ENCODE results near the gene RPLP2.

Gene RPLP2

DNA sequence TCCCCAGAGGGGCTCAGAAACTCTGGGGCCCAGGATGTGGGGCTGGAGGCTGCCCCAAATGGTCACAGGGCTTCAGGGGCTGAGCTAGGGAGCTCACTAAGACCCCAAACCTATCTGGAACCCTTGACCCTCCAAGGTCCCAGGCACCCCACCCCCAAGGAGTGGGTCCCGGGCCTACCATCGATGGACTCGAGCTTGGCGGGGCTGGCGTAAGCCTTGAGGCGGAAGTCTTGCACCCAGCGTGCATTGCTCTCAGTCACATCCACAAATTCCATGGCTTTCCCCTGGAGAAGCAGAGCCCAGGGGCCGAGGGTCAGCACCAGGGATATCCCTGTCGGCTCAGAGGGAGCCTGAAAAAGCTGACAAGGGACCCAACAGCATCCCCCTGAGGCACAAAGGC is 35.9 kb upstream of the RPLP2 start:
- no peak for DNase-seq (ENCODE audit: low read depth)

DNA sequence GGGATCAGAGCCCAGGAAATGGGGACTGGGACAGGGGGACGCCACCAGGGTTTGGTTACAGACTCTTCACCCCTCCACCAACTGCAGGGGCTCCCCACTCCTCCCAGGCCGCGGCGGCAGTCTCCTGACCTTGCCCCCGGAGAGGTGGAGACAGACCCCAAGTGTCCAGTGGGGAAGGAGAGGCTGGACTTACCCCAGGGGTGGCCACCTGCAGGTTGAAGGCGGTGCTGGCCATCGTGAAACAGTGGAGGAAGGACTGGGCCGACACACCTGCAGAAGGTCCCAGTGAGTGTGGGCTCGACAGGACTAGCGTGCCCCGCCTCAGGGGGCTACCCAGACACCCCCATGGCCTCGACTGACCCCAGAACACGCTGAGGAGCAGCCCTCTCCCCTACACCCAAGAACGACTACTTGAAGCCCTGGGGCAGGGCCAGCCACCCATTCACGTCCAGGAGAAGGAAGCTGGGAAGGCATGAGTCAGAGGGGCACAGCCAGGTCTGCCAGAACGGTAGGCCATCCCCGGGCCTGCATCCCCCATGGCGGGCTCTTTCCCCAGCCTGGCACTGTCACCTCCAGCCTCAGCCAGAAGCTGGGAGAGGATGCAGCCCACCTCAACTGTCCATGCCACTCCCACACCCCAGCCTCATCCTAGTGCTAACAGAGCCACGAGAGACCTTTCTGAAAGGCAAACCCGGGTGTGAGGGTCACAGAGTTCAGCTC is 34.7 kb upstream of the RPLP2 start:
- DNase-seq (ENCODE audit: low read depth) = no peak

DNA sequence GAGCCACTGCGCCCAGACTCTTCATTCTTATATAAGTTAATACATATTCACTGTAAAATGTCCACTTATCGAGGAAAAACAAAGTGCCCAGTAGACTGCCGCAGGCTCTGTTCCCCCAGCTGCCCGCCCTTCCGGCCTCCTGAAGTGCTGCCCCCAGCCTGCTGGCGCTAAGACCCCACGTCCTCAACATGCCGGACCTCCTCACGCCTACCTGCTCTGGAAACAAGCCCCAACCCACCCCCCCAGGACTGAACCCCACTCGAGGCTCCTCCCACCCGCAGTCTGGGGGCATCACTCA is 33.6 kb upstream of the RPLP2 start:
- DNase-seq (ENCODE audit: low read depth) = no peak

DNA sequence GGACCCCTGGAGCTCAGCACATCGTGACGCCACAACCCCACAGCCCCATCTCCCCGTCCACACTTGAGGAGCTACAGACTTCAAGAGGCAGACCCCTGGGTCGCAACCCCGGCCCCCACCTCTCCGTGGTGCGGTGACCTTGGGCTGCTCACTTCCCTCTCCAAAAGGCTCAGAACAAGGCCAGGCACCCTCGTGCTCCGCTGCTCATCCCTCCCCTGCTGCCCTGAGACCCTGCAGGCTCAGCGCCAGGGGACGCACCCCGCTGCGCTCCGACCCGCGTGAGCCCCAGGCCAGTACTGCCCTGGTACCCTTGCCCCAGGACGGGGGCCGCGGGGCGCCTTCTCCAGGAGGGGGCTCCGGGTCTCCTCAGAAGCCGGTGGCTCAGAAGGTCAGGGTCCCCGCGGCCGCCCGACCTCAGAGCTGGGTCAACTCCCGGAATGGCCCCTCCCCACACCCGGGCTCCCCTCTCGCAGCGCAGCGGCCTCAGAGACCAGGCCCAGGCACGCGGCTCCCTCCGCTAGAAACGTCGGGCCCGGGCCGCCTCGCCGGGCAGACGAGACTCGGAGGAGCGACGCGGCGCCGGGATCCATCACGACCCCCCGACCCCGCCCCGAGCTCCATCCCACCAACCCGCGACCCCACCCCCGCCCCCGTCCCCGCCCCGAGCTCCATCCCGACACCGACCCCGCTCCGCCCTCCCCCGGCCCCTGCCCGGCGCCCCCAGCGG is 33.0 kb upstream of the RPLP2 start:
- no peak for DNase-seq (ENCODE audit: low read depth)

DNA sequence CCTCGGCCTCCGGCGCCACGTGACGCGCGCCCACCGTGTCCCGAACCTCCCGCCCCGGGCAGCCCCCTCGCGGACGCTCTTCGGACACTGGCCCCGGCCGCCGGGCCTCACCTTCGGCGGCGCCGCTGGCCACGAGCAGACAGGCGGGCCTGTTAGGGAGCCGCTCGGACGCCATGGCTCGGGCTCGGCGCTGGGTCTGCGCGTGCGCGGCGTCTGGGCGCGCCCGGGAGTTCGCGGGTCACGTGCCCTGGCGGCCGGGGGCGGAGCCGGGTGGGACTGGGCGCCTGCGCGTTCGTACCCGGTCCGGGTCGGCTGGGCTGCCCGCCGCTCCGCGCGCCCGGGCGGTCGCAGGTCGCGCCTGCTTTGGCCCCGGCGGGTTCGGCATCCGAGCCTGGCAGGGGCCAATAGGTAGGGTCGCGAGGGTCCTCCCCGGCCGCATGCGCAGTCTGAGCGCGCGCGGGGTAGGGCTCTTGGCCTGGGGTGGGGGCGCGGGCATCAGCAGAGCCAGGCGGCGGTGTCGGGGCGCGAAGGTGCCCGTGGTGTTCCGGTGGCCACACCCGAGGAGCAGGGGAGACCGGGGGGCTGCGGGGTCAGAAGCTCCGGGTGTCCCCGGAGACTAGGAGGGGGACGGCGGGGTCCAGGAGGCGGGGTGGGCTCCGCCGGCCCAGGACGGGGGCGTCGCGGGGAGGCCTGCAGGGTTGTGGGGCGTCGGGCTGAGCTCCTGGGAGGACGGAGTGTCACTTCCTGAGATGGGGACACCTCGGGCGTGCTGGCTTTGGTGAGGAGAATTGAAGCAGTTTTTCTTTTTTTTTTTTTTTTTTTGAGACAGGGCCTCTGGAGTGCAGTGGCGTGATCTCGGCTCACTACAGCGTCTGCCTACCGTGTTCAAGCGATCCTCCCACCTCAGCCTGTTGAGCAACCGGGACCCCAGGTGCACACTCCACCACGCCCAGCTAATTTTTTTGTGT is 32.2 kb upstream of the RPLP2 start, which contains the start of gene GATD1:
Gene GATD1 (minus strand): TSS at position 200 of the 968 bp plus-strand sequence. CDS start 25 bp downstream, at position 175.
- peak; percentile 54 for DNase-seq (ENCODE audit: low read depth)

DNA sequence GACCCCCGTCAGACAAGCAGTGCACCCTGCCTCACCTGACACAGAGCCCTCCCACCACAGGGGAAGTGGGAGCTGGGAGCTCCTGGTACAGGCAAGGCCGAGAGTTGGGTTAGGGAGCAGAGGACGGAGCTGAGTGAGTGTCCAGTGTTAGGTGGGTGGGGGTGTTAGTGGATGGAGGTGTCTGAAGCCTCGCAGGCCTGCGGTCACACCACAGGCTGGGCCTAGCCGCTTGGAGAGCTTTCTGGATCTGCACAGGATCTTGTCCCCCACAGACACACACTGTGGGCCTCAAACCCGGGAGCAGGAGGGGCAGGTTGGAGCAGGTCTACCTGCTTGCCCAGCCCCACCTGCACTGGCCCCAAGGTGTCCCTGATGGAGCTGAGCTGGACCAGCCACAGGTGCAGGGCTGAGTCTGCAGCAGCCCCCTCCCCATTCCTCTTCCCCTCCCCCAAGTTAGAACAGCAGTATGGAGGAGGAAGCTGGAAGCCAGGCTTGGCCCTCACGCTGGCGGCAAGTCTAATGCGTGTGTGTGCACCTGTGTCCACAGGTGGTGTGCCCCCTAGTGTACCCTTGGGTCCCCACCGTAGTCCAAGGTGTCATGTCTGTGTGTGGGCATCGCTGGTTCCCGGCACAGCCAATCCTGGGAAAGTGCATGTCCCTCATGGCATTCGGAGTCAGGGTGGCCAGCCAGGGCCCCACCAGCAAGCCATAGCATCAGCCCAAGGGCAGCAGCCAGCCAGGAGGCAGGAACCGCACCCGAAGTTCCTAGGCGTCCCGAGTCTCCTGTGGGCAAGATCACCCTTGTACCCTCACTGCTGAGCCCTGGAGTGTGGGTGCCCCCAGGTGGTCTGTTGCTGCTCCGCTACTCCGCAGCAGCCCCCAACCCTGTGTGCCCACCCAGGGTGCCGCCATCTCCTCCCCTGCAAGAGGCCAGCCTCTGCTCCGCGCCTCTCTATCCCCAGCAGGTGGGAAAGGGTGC is 30.5 kb upstream of the RPLP2 start:
- no peak for DNase-seq (ENCODE audit: low read depth)

DNA sequence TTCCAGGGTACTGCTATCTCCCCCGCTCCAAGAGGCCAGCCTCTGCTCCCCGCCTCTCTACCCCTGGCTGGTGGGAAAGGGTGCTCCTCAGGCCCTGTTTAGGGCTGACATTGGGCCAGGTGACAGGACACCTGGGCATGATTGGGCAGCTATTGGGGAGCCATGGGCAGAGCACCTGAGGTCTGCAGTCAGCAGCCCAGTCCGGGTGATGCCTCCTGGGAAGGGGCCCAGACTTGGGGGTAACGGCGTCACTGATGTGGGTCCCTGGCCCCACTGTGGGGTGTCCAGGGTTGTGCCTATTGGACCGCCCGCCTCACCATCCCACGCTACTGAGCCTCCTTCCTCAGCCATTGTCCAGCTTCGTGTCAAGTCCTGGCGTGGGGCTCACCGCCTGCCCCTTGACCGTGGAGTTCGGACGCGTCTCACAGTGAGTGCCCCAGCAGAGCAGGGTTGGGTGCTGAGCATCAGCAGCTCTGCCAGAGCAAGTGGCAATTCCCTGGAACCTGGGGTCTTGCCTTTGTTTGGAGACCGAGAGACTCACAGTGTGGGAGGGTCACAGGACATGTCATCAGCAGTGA is 29.7 kb upstream of the RPLP2 start:
- no peak for DNase-seq (ENCODE audit: low read depth)

DNA sequence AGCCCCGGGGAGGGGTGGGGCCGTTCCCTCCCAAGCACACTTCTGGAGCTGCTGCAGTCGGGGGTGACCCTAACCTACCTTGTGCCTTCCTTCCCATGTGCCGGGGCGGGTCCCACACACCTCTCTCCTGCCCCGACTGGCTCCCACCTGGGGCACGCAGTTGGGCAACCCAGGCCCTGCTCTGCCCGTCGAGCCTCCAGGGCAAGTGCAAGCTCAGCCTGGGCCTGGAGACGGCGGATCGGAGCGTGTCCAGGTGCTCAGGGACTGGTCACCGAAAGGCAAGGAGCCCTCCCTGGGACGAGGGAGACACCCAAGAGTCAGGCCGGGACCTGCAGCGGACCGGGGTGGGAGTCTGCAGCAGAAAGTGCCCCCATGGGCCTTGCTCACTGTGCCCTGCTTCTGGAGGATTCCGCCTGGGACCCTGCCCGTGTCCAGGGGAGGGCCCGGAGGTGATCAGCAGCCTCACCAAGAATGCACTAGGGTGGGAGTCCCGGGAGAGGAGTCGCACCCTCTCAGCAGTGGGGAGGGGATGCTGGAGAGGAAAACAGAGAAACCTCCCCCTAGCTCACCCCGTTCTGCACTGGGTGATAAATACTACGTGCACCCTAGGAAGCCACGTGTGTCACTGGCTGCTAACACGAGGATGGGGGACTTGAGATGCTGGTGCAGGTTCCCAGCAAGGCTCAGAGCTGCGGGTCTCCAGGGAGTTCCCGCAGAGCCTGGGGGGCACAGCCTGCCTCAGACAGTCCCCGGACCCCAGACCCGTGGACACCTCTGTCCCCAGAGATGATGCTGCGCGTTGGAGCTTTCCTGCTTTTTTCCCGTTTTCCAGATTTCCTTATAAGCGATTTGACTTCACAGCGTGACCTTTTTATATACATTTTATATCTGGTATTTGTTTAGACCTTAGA is 27.2 kb upstream of the RPLP2 start:
- DNase-seq (ENCODE audit: low read depth) = no peak

DNA sequence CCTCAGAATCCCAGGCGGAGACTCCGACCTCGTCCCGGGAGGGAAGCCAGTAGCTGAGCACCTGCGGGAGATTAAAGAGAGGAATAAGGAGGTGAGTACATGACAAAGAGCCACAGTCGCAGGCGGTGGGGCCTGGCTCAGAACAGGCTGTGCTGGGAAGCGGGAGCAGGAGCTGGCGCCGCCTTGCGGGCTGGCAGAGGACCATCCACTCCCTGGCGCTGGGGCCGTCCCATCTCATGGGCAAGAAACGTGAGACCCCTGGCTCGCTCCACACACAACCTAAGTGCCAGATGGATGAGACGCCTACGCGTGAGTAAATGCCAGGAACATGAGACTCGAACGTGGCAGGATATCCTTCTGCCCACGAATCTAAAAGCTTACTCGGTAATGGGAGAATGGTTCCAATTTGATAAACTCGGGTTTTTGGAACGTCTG is 26.2 kb upstream of the RPLP2 start:
- DNase-seq (ENCODE audit: low read depth) = no peak

DNA sequence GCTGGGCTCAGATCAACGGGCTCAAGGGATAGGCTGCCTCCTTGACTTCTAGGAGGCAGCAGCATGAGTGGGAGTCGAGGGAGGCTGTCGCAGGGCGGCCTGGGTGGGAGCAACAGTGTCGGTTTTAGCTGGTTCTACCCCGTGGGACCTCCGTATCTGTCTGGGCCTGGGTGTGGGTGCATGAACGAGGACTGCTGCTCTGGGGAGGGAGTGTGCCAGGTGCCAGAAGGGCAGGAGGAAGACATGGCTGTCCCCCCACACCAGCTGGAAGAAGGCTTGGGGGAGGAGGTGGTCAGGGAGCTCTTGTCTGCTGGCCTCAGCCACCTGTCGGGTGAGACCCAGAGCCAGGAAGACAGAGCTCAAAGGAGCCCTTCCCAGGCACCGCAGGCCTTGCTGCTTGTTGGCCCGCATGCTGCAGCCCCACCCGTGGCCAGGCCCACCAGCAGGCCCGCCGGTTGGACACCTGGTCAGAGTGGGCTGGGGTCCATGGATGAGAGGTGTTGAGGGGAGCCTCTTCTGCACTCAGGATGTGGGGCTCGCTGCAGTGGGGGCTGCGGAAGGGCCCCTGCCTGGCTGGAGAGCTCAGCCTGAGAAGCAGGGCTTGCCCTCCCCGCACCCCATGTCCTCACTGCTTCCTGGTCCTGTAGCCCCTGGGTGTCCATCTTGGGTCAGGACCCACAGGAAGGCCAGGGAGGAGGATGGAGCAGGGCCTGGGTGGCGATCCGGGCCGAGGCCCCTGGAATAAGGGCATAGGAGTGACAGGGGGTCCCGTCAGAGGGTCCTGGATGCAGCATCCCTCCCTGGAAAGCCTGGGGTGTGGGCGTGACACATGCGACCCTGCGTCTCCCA is 23.3 kb upstream of the RPLP2 start:
- DNase-seq (ENCODE audit: low read depth) = no peak

DNA sequence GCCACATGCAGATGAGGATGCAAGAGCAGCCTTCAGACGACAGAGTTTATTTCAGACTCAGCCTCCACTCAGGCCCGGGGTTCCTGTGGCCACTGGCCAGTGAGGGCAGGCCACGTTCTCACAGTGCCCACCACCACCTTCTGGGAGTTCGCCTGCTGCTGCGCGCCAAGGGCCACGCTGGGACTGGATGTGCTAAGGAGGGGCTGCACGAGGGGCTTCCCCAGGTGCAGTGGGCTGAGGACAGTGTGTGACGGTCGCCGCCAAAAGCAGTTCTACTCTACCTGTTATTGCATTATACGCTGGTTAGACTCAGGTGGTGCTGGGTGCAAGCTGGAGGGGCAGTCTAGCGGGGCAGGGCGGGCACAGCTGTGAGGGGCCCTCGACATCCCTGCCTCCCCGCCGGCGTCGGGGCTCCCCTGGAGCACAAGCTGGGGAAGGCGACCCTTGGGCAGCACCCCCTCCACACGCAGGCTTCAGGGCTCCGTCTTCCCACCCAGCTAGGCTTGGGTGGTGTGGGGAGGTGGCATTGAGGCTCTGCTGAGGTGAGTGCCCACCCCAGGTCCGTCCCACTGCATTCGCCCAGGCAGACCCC is 22.6 kb upstream of the RPLP2 start:
- DNase-seq (ENCODE audit: low read depth) = no peak

DNA sequence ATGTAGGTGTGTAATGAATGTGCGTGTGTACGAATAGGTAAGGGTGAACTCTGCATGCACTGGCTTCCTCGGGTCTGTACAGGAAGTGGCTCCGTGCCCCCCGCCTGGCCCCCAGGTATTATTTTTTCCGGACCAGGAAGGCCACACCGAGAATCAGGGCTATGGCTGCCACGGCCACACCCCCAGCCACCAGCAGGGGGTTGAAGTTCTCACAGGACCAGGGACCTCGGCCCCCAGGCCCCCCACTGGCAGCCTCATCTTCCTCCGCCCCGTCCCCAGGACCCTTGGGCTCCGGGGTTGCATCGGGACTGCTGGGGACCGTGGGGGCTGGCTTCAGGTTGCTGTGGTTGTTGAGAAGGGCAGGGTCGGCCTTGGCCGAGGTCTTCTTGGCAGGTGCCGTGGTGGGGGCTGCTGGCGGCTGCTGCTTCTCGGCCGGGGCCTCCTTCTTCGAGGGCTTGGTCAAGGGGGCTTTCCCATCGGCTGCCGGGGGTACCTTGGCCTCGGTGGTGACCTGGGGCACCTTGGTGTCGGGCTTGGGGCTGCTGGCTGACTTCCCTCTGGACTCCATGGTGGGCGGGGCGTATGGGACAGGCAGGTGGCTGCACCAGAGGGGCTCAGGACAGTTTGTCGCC is 21.6 kb upstream of the RPLP2 start:
- no peak for DNase-seq (ENCODE audit: low read depth)

DNA sequence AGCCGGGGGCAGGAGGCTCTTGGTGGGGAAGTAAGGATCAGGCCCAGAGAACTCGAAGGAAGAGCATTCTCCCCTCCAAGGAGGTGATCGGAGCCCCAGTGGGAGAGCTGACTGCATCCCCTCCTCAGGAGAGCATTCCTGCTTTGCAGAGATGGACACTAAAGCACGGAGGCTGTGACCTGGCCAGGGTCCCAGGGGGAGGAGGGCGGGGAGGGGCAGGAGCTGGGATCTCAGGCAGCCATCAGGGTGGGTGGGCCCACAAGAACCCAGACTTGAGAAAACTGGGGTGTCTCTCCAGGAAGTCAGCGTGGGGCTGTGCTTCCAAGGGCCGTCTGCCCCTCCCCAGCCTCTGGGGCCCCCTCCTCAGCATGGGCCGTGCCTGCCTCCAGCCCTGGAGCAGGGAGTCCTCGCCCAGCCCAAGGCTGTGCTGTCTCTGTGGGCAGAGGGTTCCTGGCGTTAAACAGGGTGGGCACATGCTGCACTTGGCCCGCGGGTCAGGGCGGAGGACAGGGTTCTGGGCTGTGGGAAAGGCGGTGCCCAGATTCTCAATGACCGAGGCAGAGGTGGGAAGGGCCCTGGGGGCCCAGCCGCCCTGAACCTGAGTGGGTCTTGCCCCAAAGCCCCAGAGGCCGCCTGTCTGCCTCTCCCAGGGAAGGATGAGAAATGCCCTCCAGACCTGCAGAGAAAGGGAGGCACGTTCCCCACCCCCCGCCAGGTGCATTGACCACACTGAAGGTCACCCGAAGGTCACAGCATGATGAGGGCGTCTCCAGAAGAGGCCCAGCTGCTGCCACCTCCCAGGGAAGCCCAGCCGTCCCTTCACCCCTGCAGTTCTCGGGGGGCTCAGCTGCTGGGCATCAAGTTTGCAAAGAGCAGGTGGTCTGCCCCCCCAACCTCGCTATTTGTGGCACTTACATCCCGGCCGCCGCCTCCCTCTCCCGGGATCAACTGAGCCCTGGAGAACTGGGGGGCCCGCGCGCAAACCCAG is 20.5 kb upstream of the RPLP2 start:
- DNase-seq (ENCODE audit: low read depth) = no peak

DNA sequence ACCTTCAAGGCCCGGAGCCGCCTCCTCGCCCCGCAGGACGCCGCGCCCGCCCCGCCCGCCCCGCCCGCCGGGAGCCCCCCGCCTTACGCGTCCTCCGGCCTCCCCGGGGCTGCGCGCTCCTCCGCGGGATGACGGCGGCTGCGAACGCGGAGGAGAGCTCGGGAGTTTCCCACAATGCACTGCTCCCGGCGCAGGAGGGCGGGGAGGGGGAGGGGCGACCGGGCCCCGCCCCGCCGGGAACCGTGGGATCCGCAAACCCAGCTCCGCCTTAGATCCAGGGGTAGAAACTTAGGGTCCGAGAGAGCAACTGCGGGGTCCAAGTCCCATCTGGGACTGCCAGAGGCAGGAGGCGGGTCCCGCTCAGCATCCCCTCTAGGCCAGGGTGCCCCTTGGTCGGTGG is 19.8 kb upstream of the RPLP2 start, which contains the start of gene CEND1:
Gene CEND1 (minus strand): TSS at position 148 of the 400 bp plus-strand sequence. CDS start 1,514 bp downstream, outside the sequence.
- DNase-seq (ENCODE audit: low read depth) = no peak

DNA sequence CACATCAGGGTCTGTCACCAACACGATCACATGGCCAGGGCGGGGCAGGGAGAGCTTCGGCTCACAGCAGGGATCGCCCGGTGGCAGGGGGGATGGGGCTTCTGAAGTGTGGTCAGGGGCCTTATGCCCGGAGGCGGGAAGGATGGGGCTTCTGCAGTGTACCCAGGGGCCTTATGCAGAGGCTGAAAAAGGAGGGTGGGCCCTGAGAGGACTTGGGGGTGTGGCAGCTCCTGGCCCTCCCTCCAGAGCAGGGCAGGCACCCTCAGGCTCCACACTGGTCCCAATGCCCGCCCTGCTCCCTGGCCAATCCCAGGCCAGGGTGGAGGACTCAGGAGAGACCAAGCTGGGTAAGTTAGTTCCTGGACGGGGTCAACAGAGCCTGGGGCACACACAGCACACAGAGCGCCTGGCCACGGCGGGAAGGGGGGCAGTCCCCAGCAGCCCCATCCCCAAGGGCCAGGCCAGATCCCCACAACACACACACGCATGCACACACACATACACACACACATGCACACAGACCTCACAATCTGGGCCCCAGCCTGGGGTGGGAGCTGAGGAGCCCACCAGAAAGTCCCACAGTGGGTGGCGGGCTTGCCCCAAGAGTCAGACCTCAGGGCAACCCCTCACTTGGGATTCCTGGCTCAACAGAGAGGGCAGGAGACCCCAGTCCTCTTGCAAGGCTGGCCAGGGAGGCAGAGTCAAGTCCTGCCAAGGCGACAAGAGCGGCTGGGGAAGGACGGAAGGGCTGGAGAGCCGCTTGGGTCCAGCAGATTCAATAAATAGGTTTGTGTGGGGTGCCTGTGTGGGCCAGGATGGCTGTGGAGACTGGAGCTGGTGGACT is 18.8 kb upstream of the RPLP2 start:
- no peak for DNase-seq (ENCODE audit: low read depth)
